Progenitor cell of endocrine pancreas (in vitro differentiated cells): ENCODE results near the gene TRAPPC14. TPM values are rescaled to one million over a fixed set of nuclear protein-coding genes. Genes with fewer than 3 reads are reported as not detected.
"Not testable (repeated sequence)": the region's sequence is repeated elsewhere in the genome, so short reads cannot be mapped to it uniquely, and the experiment has no call there.

Source experiments
- DNase-seq: peaks from one replicate; pipeline ENCODE4 v3.0.0; 2021; ENCODE audit warnings: low spot score; ENCODE audit not compliant: unreplicated experiment
- H3K27ac Mint-ChIP-seq: 2 replicates; pipeline ENCODE4 v1.8.0; 2021; ENCODE audit warnings: mild to moderate bottlenecking, moderate library complexity, mixed read lengths
- H3K27me3 Mint-ChIP-seq: 2 replicates; pipeline ENCODE4 v1.8.0; 2021; ENCODE audit warnings: mixed read lengths
- H3K36me3 Mint-ChIP-seq: 2 replicates; pipeline ENCODE4 v1.8.0; 2022; ENCODE audit warnings: mixed read lengths; ENCODE audit not compliant: insufficient read depth
- H3K4me1 Mint-ChIP-seq: 2 replicates; pipeline ENCODE4 v1.8.0; 2021; ENCODE audit warnings: low read depth, mixed read lengths
- H3K4me3 Mint-ChIP-seq: 2 replicates; pipeline ENCODE4 v1.8.0; 2021; ENCODE audit warnings: low read depth, mild to moderate bottlenecking, moderate library complexity, mixed read lengths
- H3K9me3 Mint-ChIP-seq: 2 replicates; pipeline ENCODE4 v1.8.0; 2021; ENCODE audit warnings: low read depth, mixed read lengths
- total RNA-seq: library from RNA; stranded (reverse); gene quantifications from 2 replicates; pipeline ENCODE4 v1.2.1, GENCODE V29; 2021
- TF ChIP-seq, protein P1 (sequence below): fragments of 200-600 bp; sonication (generic); IDR thresholded peaks from one replicate; pipeline ENCODE4 v1.5.0; 2021; ENCODE audit warnings: antibody characterized with exemption, mild to moderate bottlenecking; ENCODE audit not compliant: unreplicated experiment

Gene TRAPPC14
- total RNA-seq, 1 donor from 2014 or later: 29.6 TPM

DNA sequence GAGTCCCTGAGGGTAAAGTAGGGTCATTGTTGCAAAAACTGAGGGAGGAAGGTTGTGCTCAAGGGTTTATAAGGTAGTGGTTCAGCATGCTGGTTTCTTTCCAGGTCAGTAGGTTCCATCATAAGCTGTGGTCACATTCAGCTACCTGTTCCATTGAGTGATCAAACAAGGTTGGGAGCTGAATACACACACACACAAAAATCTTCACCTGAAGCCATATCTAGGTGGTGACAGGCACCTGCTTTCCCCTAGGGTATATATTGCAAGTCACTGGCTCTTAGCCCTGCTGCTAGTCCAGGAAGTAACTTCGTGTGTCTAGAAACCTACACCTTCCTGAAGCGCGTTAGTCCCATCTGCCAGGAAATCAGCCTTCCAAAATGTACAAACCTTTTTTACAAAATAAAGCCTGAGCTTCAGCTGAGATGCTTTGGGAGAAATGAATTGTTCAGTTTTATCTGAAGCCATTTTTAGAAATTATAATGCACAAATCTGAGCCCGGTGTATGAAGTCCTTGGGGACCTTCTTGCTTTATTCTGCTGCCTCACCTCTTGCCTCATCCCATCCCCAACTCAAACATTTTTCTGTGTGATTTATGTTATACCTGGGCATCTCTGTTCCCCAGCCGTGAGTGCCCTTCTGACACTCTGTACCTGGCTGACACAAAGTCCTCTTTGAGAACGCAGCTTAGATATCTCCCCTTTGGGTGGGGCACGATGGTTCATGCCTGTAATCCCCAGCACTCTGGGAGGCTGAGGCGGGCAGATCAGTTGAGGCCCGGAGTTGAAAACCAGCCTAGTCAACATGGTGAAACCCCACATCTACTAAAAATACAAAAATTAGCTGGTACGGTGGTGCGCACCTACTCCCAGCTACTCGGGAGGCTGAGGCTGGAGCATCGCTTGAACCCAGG is 20.4 kb downstream of the TRAPPC14 start:
- no peaks in the 10 kb centered on the region for H3K4me1 Mint-ChIP-seq
- no peak for DNase-seq
- H3K27me3 Mint-ChIP-seq: peaks cover 5% of the 10 kb centered on the region
- H3K36me3 Mint-ChIP-seq: no peaks in the 10 kb centered on the region
- TF ChIP-seq, protein P1, sequence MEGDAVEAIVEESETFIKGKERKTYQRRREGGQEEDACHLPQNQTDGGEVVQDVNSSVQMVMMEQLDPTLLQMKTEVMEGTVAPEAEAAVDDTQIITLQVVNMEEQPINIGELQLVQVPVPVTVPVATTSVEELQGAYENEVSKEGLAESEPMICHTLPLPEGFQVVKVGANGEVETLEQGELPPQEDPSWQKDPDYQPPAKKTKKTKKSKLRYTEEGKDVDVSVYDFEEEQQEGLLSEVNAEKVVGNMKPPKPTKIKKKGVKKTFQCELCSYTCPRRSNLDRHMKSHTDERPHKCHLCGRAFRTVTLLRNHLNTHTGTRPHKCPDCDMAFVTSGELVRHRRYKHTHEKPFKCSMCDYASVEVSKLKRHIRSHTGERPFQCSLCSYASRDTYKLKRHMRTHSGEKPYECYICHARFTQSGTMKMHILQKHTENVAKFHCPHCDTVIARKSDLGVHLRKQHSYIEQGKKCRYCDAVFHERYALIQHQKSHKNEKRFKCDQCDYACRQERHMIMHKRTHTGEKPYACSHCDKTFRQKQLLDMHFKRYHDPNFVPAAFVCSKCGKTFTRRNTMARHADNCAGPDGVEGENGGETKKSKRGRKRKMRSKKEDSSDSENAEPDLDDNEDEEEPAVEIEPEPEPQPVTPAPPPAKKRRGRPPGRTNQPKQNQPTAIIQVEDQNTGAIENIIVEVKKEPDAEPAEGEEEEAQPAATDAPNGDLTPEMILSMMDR: no peak
- no peak overlapping the region for H3K4me3 Mint-ChIP-seq
- no peak overlapping the region for H3K27ac Mint-ChIP-seq
- no peaks in the 10 kb centered on the region for H3K9me3 Mint-ChIP-seq

DNA sequence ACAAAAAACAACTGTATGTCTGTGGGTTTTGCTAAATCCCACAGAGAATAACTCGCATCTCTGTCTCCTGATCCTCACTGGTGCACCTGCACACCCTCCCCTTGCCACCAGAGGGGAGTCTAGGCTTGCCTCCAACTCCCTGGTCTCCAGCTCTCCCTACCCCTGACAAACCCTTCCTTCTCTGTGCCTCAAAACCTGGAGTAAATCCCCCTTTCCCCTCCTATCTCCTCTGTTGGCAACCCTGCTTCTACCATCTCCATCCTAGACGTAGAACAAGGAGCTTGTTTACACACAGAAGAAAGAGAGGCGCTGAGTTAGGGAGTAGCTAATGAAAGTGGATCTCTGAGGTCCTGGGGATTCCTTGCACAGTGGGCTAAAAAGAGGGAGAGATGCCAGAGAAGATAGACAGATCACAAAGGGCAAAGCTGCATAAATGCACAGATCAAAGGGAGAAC is 25.8 kb downstream of the TRAPPC14 start:
- no peaks in the 10 kb centered on the region for H3K36me3 Mint-ChIP-seq
- no peak overlapping the region for H3K27ac Mint-ChIP-seq
- peaks cover 9% of the 10 kb centered on the region for H3K27me3 Mint-ChIP-seq
- TF ChIP-seq, protein P1: peak; percentile 90
- H3K9me3 Mint-ChIP-seq: no peaks in the 10 kb centered on the region
- peak; percentile 43 for DNase-seq
- H3K4me3 Mint-ChIP-seq: no peak overlapping the region
- H3K4me1 Mint-ChIP-seq: peaks cover 1% of the 10 kb centered on the region

DNA sequence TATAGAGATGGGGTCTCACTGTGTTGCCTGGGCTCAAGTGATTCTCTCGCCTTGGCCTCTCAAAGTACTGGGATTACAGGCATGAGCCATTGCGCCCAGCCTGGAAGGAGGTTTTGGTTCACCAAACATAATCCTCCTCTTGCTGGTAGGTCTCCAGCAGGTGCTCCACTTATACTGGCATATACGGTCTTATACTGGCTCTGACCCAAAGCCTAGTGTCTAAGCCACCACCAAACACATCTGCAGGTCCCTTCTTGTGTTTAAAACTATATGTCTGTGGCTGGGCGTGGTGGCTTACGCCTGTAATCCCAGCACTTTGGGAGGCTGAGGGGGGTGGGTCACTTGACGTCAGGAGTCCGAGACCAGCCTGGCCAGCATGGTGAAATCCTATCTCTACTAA is 26.4 kb downstream of the TRAPPC14 start:
- no peak for DNase-seq

DNA sequence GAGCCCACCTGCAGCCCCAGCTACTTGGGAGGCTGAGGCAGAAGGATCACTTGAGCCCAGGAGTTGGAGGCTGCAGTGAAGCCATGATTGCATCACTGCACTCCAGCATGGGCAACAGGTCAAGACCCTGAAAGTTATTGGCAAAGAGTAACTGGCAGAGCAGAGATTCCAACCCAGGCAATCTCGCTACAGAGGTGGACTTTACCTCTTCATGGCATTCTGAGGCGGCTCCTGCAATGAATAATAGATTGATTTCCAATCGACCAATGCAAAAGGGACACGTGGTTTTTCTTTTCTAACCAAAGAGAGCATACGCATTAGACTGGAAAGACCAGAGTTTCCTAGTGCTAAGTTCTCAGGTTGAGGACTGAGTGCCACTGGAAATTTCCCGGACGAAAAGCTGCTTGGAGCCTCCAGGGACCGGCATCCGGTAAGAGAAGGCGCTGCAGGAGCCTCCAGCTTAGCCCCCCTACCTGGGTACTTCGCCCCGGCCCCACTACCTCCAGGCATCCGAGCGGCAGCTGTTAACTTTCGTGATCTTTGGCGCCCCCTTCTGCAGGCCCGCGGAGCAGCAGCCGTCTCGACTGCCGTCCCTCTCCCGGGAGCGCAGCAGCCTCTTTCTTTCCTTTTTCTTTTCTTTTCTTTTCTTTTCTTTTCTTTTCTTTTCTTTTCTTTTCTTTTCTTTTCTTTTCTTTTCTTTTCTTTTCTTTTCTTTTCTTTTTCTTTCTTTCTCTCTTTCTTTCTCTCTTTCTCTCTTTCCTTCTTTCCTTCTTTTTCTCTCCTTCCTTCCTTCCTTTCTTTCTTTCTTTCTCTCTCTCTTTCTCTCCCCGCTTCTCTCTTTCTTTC is 27.7 kb downstream of the TRAPPC14 start:
- no peak overlapping the region for H3K27ac Mint-ChIP-seq
- H3K4me3 Mint-ChIP-seq: no peak overlapping the region
- H3K36me3 Mint-ChIP-seq: no peaks in the 10 kb centered on the region
- DNase-seq: peak; percentile 86
- TF ChIP-seq, protein P1: peak; percentile 93
- H3K9me3 Mint-ChIP-seq: no peaks in the 10 kb centered on the region
- peaks cover 5% of the 10 kb centered on the region for H3K4me1 Mint-ChIP-seq
- H3K27me3 Mint-ChIP-seq: peaks cover 9% of the 10 kb centered on the region

More for the DNA sequence above, 26.4 kb downstream of the TRAPPC14 start:
- Mint-ChIP-seq H3K4me1 (peaks cover 1% of the 10 kb centered on the region), H3K27ac (no peak overlapping the region), H3K9me3 (no peaks in the 10 kb centered on the region), H3K36me3 (no peaks in the 10 kb centered on the region), H3K4me3 (no peak overlapping the region), H3K27me3 (peaks cover 9% of the 10 kb centered on the region)
- TF ChIP-seq, protein P1: no peak

DNA sequence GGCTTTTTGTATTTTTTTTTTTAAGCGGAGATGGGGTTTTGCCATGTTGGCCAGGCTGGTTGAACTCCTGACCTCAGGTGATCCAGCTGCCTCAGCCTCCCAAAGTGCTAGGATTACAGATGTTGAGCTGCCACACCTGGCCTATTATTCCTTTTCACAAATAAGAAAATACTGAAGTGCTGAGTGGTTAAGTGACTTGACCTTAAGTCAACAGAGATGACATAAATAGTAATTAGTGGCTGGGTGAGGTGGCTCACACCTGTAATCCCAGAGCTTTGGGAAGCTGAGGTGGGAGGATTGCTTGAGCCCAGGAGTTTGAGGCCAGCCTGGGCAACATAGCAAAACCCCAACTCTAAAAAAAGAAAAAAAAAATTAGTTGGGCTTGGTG is 28.3 kb downstream of the TRAPPC14 start:
- not testable (repeated sequence) for H3K36me3 Mint-ChIP-seq, H3K9me3 Mint-ChIP-seq, H3K4me1 Mint-ChIP-seq, H3K27me3 Mint-ChIP-seq, H3K4me3 Mint-ChIP-seq, H3K27ac Mint-ChIP-seq, DNase-seq
